HG03558 (cell line): ENCODE results near the gene ANTXRL.
"Not testable (repeated sequence)": the region's sequence is repeated elsewhere in the genome, so short reads cannot be mapped to it uniquely, and the experiment has no call there.

ENCODE experiments used
- ATAC-seq: cut with Tn5 transposase; IDR thresholded peaks from one replicate; pipeline ENCODE4 v1.9.1; 2021; ENCODE audit warnings: moderate number of reproducible peaks; ENCODE audit not compliant: unreplicated experiment; ENCODE audit errors: extremely low read depth

The ANTXRL gene

GRCh38 chr10:46286991-46287693 is at the start of gene ANTXRL:
ANTXRL (plus strand) TSS chr10:46286997; CDS start chr10:46287263, 266 bp downstream.
- ATAC-seq: no peak

- no peak for ATAC-seq
These were observed 48.8 kb upstream of the ANTXRL start for GRCh38 chr10:46237815-46238510.

GRCh38 chr10:46239247-46239646 is 47.5 kb upstream of the ANTXRL start:
- no peak for ATAC-seq

- ATAC-seq: no peak
These were observed 46.7 kb upstream of the ANTXRL start for GRCh38 chr10:46239993-46240683.

GRCh38 chr10:46240684-46241565 is 45.9 kb upstream of the ANTXRL start:
- ATAC-seq: no peak

GRCh38 chr10:46245381-46245900 is 41.4 kb upstream of the ANTXRL start:
- no peak for ATAC-seq

- ATAC-seq: not testable (repeated sequence)
These were observed 40.2 kb upstream of the ANTXRL start for GRCh38 chr10:46246400-46247180.

- no peak for ATAC-seq
These were observed 39.7 kb upstream of the ANTXRL start for GRCh38 chr10:46247181-46247475.

- ATAC-seq: no peak
These were observed 38.8 kb upstream of the ANTXRL start for GRCh38 chr10:46247808-46248569.

- no peak for ATAC-seq
These were observed 38.1 kb upstream of the ANTXRL start for GRCh38 chr10:46248651-46249146.

- ATAC-seq: not testable (repeated sequence)
These were observed 37.0 kb upstream of the ANTXRL start for GRCh38 chr10:46249617-46250344.

GRCh38 chr10:46250481-46250880 is 36.3 kb upstream of the ANTXRL start:
- ATAC-seq: no peak

GRCh38 chr10:46250898-46251856 is 35.6 kb upstream of the ANTXRL start:
- no peak for ATAC-seq

- no peak for ATAC-seq
These were observed 34.6 kb upstream of the ANTXRL start for GRCh38 chr10:46251857-46252847.
